Vagina (tissue), 2 donors: ENCODE measurements around the gene STK17B. TPM values are rescaled to one million over a fixed set of nuclear protein-coding genes. Genes with fewer than 3 reads are reported as not detected.
"Not testable (repeated sequence)": the region's sequence is repeated elsewhere in the genome, so short reads cannot be mapped to it uniquely, and the experiment has no call there.

Experiments
- DNase-seq, 2 donors: peaks; one replicate each; pipeline ENCODE4 v3.0.0-alpha.2; 2017; ENCODE audit errors: extremely low spot score in 2 of 2
- H3K27ac ChIP-seq: fragments of 200-600 bp; sonication (generic); one replicate; pipeline ENCODE4 v1.5.1; 2019
- H3K27me3 ChIP-seq: fragments of 200-600 bp; sonication (generic); one replicate; pipeline ENCODE4 v1.5.1; 2019
- H3K36me3 ChIP-seq, 2 donors: fragments of 200-600 bp; sonication (generic); one replicate each; pipeline ENCODE4 v1.5.1; 2017 to 2019
- H3K4me1 ChIP-seq: fragments of 200-600 bp; sonication (generic); one replicate; pipeline ENCODE4 v1.5.1; 2019
- H3K4me3 ChIP-seq, 2 donors: fragments of 200-600 bp; sonication (generic); 1 replicate in 1 of 2; 2 replicates in 1 of 2; pipeline ENCODE4 v1.5.1; 2016 to 2019
- H3K9me3 ChIP-seq: fragments of 200-600 bp; sonication (generic); one replicate; pipeline ENCODE4 v1.5.1; 2019
- POLR2A ChIP-seq, 2 donors: fragments of 450-650 bp; IDR thresholded peaks; one replicate each; pipeline ENCODE4 v1.6.1; 2017; ENCODE audit warnings: antibody characterized with exemption in 2 of 2, mild to moderate bottlenecking in 2 of 2, moderate library complexity in 2 of 2
- POLR2AphosphoS5 ChIP-seq, 2 donors: sonication (generic); formaldehyde crosslinking; IDR thresholded peaks; one replicate each; pipeline ENCODE4 v1.9.0; 2017; ENCODE audit warnings: antibody characterized with exemption in 2 of 2, mild to moderate bottlenecking in 2 of 2, low read depth in 1 of 2; ENCODE audit not compliant: insufficient read depth in 1 of 2
- intact Hi-C: fragments of 100-400 bp; cut with DNase I; formaldehyde crosslinking; loops from one replicate; pipeline ENCODE4 v1.15.1; 2023
- total RNA-seq: library from RNA; depleted of rRNA; stranded (reverse); fragments of >200 nt; gene quantifications from one replicate; pipeline ENCODE4 v1.2.3, GENCODE V29; 2016
- TF ChIP-seq, protein P1 (sequence below), 3 experiments: fragments of 450-650 bp in 2 of 3; fragments of 200-600 bp in 1 of 3; sonication (generic) in 1 of 3; IDR thresholded peaks; one replicate each; pipeline ENCODE4 v1.5.1; 2017 to 2019; ENCODE audit warnings: antibody characterized with exemption in 3 of 3, mild to moderate bottlenecking in 2 of 3, moderate library complexity in 2 of 3

STK17B gene
- total RNA-seq, 1 donor from 2014 or later = 24.3 TPM

DNA sequence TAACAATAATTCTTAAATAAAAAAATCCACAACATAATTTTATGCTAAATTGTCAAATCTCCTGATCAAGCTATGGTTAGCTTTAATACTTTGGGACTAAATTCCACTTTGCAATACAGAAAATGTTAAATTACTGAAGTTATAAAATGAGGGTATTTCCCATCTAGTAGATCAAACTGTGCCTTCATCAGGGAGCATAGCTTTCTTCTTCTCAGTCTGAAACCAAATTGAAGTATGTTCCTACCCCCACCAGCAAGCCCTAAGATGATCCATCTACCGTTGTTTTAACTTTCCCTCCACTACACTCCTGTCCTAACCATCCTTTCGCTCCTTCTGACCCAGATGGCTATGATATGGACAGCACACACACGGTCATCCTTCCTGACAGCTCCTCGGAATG is 24.4 kb upstream of the STK17B start:
- DNase-seq = no peak
- TF ChIP-seq, protein P1, sequence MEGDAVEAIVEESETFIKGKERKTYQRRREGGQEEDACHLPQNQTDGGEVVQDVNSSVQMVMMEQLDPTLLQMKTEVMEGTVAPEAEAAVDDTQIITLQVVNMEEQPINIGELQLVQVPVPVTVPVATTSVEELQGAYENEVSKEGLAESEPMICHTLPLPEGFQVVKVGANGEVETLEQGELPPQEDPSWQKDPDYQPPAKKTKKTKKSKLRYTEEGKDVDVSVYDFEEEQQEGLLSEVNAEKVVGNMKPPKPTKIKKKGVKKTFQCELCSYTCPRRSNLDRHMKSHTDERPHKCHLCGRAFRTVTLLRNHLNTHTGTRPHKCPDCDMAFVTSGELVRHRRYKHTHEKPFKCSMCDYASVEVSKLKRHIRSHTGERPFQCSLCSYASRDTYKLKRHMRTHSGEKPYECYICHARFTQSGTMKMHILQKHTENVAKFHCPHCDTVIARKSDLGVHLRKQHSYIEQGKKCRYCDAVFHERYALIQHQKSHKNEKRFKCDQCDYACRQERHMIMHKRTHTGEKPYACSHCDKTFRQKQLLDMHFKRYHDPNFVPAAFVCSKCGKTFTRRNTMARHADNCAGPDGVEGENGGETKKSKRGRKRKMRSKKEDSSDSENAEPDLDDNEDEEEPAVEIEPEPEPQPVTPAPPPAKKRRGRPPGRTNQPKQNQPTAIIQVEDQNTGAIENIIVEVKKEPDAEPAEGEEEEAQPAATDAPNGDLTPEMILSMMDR (IDR thresholded peaks at IDR 0.05) = no peak
- TF ChIP-seq POLR2A (IDR thresholded peaks at IDR 0.05) (no peak), POLR2AphosphoS5 (IDR thresholded peaks at IDR 0.05; ENCODE audit: insufficient read depth in 1 of 2, low read depth in 1 of 2) (no peak)
- H3K4me1 ChIP-seq = no peaks in the 10 kb centered on the region
- no peak overlapping the region for H3K4me3 ChIP-seq
- no peak overlapping the region for H3K27ac ChIP-seq
- no peaks in the 10 kb centered on the region for H3K27me3 ChIP-seq
- H3K9me3 ChIP-seq = no peaks in the 10 kb centered on the region
- intact Hi-C loops = no loop called here
- no peaks in the 10 kb centered on the region for H3K36me3 ChIP-seq

DNA sequence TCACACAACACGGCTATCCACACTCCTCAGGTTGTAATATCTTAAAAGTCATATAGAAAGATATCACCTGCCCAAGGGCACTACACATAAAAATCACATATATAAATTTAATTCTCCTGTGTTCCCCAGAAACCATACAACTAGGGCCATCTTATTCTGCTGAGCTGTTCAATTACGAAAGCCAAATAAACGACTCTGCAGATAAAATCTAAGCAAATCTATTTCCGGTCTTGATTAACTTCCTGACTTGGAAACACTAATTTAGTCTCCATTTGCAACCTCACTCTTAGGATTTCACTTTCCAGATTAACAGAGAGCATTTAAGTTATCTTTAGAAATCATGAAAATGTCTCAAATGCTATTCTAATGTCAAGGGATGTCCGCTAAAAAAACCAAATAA is 23.9 kb upstream of the STK17B start:
- TF ChIP-seq POLR2AphosphoS5 (IDR thresholded peaks at IDR 0.05; ENCODE audit: insufficient read depth in 1 of 2, low read depth in 1 of 2) = no peak
- TF ChIP-seq POLR2A (IDR thresholded peaks at IDR 0.05) = no peak
- TF ChIP-seq, protein P1 (IDR thresholded peaks at IDR 0.05) = no peak
- no peaks in the 10 kb centered on the region for H3K4me1 ChIP-seq
- H3K4me3 ChIP-seq = no peak overlapping the region
- no peaks in the 10 kb centered on the region for H3K9me3 ChIP-seq
- intact Hi-C loops = no loop called here
- DNase-seq = no peak
- H3K27ac ChIP-seq = no peak overlapping the region
- no peaks in the 10 kb centered on the region for H3K27me3 ChIP-seq
- no peaks in the 10 kb centered on the region for H3K36me3 ChIP-seq

DNA sequence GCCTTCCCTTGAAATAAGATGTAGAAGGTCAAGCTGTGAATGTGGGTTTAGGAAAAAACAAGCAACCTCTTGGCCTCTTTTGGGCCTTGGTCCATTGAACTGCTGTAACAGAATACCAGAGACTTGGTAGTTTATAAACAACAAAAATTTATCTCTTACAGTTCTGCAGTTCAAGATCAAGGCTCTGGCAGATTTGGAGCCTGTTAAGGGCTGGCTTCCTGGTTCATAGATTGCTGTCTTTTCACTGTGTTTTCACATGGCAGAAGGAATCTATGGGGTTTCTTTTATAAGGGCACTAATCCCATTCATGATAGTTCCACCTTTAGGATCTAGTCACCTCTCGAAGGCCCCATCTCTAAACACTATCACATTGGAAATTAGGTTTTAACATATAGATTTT is 20.2 kb upstream of the STK17B start:
- Histone ChIP-seq H3K27me3 (no peaks in the 10 kb centered on the region), H3K4me1 (no peaks in the 10 kb centered on the region), H3K36me3 (no peaks in the 10 kb centered on the region), H3K27ac (no peak overlapping the region), H3K4me3 (no peak overlapping the region), H3K9me3 (no peaks in the 10 kb centered on the region)
- intact Hi-C loops = no loop called here
- DNase-seq = no peak
- TF ChIP-seq POLR2AphosphoS5 (IDR thresholded peaks at IDR 0.05; ENCODE audit: insufficient read depth in 1 of 2, low read depth in 1 of 2) (no peak), POLR2A (IDR thresholded peaks at IDR 0.05) (no peak)
- TF ChIP-seq, protein P1 (IDR thresholded peaks at IDR 0.05) = no peak

DNA sequence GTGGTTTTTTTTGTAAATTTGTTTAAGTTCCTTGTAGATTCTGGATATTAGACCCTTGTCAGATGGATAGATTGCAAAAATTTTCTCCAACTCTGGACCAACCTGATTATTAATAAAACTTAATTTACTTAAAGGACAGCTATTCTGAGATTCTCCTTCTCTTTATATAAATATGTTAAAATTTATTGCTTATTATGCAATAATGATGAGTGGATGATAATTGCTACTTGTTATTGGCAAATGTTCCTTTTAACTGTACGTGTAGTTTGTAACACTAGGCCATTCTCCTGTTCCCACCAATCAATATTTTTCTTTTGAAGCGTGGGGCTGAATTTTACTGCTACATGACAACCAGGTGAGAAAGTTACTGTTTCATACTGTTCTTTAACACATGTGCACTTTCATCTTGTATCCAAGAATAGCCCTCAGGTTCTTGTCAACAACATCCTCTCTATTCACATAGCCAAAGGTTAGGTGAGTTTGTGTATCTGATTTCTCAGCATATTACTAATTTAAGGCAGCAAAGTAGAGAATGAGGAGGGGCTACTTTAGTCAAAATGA is 16.6 kb upstream of the STK17B start:
- Histone ChIP-seq H3K36me3 (no peaks in the 10 kb centered on the region), H3K27ac (no peak overlapping the region), H3K4me3 (no peak overlapping the region), H3K9me3 (no peaks in the 10 kb centered on the region), H3K4me1 (no peaks in the 10 kb centered on the region), H3K27me3 (no peaks in the 10 kb centered on the region)
- TF ChIP-seq POLR2AphosphoS5 (IDR thresholded peaks at IDR 0.05; ENCODE audit: insufficient read depth in 1 of 2, low read depth in 1 of 2) = no peak
- TF ChIP-seq POLR2A (IDR thresholded peaks at IDR 0.05) = no peak
- TF ChIP-seq, protein P1 (IDR thresholded peaks at IDR 0.05) = no peak
- intact Hi-C loops = no loop called here
- DNase-seq = no peak

DNA sequence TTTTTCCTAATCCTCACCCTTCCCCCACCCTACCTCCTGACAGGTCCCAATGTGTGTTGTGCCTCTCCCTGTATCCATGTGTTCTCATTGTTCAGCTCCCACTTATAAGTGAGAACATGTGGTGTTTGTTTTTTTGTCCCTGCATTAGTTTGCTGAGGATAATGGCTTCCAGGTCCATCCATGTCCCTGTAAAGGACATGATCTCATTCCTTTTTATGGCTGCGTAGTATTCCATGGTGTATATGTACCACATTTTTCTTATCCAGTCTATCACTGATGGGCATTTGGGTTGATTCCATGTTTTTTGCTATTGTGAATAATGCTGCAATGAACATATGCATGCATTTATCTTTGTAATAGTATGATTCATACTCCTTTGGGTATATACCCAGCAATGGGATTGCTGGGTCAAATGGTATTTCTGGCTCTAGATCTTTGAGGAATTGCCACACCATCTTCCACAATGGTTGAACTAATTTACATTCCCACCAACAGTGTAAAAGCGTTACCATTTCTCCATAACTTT is 15.9 kb upstream of the STK17B start:
- H3K9me3 ChIP-seq, DNase-seq, H3K27me3 ChIP-seq, H3K4me3 ChIP-seq, H3K36me3 ChIP-seq, intact Hi-C loops, H3K4me1 ChIP-seq, H3K27ac ChIP-seq: not testable (repeated sequence)
